ENCODE measurements around the gene TENT4A.

TENT4A gene

GRCh38 chr5:6728011-6728794, 15.0 kb downstream of the TENT4A start:
- Mint-ChIP-seq H3K27ac (peak overlapping the region in 2 of 3 experiments; percentile 6 to 32), H3K9me3 (no peaks in the 10 kb centered on the region), H3K4me3 (no peak overlapping the region), H3K36me3 (ENCODE audit: low read depth) (peaks cover 21% of the 10 kb centered on the region), H3K4me1 (peaks cover 85% of the 10 kb centered on the region), H3K27me3 (ENCODE audit: low read depth) (no peaks in the 10 kb centered on the region)
- TF ChIP-seq CTCF (IDR thresholded peaks at IDR 0.05; ENCODE audit: unreplicated experiment in 3 of 3) = no peak

- Mint-ChIP-seq H3K9me3 (no peaks in the 10 kb centered on the region), H3K27me3 (ENCODE audit: low read depth) (no peaks in the 10 kb centered on the region), H3K4me3 (no peak overlapping the region), H3K27ac (peak overlapping the region in 1 of 3 experiments; percentile 35), H3K36me3 (ENCODE audit: low read depth) (peaks cover 17% of the 10 kb centered on the region), H3K4me1 (peaks cover 85% of the 10 kb centered on the region)
- TF ChIP-seq CTCF (IDR thresholded peaks at IDR 0.05; ENCODE audit: unreplicated experiment in 3 of 3) = no peak
These were observed 15.6 kb downstream of the TENT4A start for GRCh38 chr5:6728795-6729183.

GRCh38 chr5:6729386-6730310, 16.4 kb downstream of the TENT4A start:
- Mint-ChIP-seq H3K9me3 (no peaks in the 10 kb centered on the region), H3K4me3 (no peak overlapping the region), H3K27me3 (ENCODE audit: low read depth) (no peaks in the 10 kb centered on the region), H3K4me1 (peaks cover 82% of the 10 kb centered on the region), H3K36me3 (ENCODE audit: low read depth) (peaks cover 10% of the 10 kb centered on the region), H3K27ac (peak overlapping the region in 2 of 3 experiments; percentile 35 to 39)
- TF ChIP-seq CTCF (IDR thresholded peaks at IDR 0.05; ENCODE audit: unreplicated experiment in 3 of 3) = no peak

- peaks cover 86% of the 10 kb centered on the region for H3K4me1 Mint-ChIP-seq
These were observed 17.2 kb downstream of the TENT4A start for GRCh38 chr5:6730407-6730806.

GRCh38 chr5:6730807-6731206, 17.6 kb downstream of the TENT4A start:
- Mint-ChIP-seq H3K27ac (peak overlapping the region in 2 of 3 experiments; percentile 24 to 62), H3K36me3 (ENCODE audit: low read depth) (peaks cover 10% of the 10 kb centered on the region), H3K27me3 (ENCODE audit: low read depth) (no peaks in the 10 kb centered on the region), H3K9me3 (no peaks in the 10 kb centered on the region), H3K4me3 (no peak overlapping the region), H3K4me1 (peaks cover 83% of the 10 kb centered on the region)
- TF ChIP-seq CTCF (IDR thresholded peaks at IDR 0.05; ENCODE audit: unreplicated experiment in 3 of 3) = no peak

More at GRCh38 chr5:6730407-6730806, 17.2 kb downstream of the TENT4A start:
- no peak for TF ChIP-seq CTCF (IDR thresholded peaks at IDR 0.05; ENCODE audit: unreplicated experiment in 3 of 3)
- no peak overlapping the region for H3K4me3 Mint-ChIP-seq
- H3K36me3 Mint-ChIP-seq (ENCODE audit: low read depth) = peaks cover 10% of the 10 kb centered on the region
- no peak overlapping the region for H3K27ac Mint-ChIP-seq
- no peaks in the 10 kb centered on the region for H3K9me3 Mint-ChIP-seq
- H3K27me3 Mint-ChIP-seq (ENCODE audit: low read depth) = no peaks in the 10 kb centered on the region
